IPS DF 4.7 (cell line): ENCODE data around the gene SAMD14.

Source experiments
- DNase-seq: peaks from one replicate; pipeline ENCODE4 v3.0.0-alpha.2; 2013; ENCODE audit warnings: low spot score; ENCODE audit errors: extremely low read depth

The SAMD14 gene

DNA sequence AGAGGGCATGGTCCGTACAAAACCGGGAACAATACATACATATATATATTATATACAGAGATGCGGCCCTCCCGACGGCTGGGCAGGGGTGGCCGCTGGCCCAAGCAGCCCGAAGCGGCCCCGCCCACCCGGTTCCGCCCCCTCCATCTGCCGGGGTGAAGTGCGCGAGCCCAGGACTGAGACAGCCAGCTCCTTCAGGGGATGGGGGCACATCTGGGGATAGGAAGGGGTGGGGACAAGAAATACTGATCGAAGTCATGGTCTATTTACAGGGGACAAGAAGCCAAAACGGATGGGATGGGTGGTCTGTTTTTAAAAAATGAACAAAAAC, 3.8 kb upstream of the SAMD14 start:
- DNase-seq = no peak

- no peak for DNase-seq
Observed at GRCh38 chr17:50133028-50133768, 3.2 kb upstream of the SAMD14 start.

- DNase-seq = no peak
Observed at GRCh38 chr17:50132104-50132794, 2.3 kb upstream of the SAMD14 start.

DNA sequence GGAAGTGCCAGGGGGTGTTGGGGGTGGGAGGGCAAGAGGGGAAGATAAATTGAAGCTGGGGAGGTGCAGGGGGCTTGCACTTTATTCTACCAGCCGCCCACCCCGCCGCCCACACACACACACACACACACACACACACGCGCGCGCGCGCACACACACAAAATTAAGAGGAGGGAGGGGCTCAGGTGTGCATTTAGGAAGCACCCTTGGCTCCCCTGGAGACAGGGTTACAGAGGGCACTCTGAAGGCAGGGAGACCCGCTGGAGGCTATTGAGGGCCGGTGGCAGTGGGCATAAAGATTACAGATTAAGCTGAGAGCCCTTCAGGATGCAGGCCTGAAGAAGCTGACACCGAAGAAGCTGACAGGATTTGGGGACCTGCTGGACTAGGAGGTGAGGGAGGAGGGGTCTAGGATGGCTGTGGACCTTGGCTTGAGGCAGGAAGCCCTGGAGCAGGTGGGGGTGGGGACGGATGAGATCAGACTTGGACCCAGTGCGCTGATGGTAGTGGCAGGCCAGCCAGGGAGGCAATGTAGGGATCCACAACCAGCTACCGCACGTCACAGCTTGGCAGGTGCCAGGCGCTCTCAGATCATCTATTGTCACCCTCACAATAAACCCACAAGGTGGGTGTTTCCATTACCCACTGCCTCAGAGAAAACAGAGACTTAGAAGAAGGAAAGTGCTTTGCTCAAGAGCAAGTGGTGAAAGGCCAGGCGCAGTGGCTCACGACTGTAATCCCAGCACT, 772 bp upstream of the SAMD14 start:
- DNase-seq = no peak

- DNase-seq = no peak
Observed at GRCh38 chr17:50129353-50129727, 620 bp downstream of the SAMD14 start.

- DNase-seq = no peak
Observed at GRCh38 chr17:50128441-50129352, 1.3 kb downstream of the SAMD14 start.

- DNase-seq = no peak
Observed at GRCh38 chr17:50127697-50128361, 2.1 kb downstream of the SAMD14 start.

DNA sequence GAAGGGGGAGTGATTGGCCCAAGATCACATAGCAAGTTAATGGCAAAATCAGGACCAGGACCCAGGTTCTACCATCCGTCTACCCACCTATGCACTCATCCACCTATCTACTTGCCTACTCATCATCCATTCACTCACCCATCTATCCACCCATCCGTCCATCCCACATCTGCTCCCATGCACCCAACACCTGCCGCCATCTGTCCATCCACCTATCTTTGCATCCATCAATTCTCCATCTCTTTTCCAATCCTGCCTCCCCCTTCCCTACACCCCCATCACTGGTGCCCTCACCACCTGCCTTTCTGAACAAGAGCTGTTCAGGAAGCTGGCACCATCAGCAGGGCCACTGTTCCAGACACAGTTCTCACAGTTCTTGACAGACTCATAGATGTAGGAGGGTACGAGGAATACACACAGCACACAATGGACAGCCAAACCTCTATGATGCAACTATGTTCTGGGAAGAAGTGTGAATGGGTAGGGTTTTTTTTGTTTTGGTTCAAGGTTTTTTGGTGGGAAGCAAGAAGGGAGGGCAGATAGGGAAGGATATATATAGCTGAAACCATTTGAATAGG, 4.5 kb downstream of the SAMD14 start:
- no peak for DNase-seq

GRCh38 chr17:50123649-50124349, 6.2 kb downstream of the SAMD14 start:
- no peak for DNase-seq

DNA sequence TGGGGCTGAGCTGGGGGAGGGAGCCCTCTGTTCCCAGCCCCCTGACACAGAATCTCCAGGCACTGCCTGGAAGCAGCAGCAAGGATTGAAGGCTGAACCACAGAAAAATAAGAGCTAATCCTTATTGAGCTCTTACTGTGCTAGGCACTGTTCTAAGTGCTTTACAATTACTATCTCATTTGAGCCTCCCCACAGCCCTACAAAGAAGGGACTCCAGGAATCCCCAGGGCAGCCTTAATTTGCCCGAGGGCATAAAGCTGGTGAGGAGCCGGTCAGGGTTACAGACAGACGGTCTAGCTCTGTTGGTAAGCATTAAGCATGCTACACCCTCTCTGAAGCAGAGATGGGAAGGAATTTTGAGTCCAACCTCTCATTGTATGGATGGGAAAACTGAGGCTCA, 7.0 kb downstream of the SAMD14 start:
- DNase-seq = no peak

DNA sequence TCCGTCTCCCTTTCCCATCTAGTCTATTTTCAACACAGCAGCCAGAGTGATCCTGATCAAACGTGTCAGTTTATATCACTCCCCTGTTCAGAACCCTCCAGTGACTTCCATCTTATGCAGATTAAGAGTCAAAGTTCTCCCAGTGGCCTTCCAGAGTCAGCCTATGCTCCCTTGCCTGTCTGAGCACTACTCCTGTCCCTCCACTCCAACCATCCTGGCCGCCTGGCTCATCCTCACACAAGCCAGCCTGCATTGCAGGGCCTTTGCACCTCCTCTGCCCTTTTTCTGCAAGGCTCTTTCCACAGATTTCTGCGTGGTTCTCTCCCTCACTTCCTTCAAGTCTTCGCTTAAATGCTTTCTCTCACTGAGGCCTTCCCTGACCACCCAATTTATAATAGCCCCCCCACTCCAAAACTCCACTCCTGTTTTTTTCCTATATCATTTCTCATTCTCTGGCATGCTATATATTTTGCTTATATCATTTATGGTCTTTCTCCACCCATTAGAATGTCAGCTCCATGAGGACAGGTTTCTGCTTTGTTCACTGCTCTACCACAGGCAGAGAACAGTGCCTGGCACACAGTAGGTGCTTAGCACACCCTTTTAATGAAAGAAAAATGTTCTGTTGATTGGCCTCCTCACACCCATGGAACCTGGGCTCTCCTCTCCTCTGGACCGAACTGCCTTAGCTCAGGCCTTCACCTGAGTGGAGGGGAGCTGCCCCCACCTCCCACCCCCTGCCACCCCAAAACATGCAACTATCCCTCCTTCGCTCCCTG, 9.3 kb downstream of the SAMD14 start:
- DNase-seq = no peak

- no peak for DNase-seq
Observed at GRCh38 chr17:50118828-50119218, 11.1 kb downstream of the SAMD14 start.

- no peak for DNase-seq
Observed at GRCh38 chr17:50118076-50118827, 11.7 kb downstream of the SAMD14 start.

- DNase-seq = no peak
Observed at GRCh38 chr17:50117202-50118051, 12.5 kb downstream of the SAMD14 start.

GRCh38 chr17:50115756-50116155, 14.2 kb downstream of the SAMD14 start:
- DNase-seq = no peak

- no peak for DNase-seq
Observed at GRCh38 chr17:50114849-50115357, 15.1 kb downstream of the SAMD14 start.

DNA sequence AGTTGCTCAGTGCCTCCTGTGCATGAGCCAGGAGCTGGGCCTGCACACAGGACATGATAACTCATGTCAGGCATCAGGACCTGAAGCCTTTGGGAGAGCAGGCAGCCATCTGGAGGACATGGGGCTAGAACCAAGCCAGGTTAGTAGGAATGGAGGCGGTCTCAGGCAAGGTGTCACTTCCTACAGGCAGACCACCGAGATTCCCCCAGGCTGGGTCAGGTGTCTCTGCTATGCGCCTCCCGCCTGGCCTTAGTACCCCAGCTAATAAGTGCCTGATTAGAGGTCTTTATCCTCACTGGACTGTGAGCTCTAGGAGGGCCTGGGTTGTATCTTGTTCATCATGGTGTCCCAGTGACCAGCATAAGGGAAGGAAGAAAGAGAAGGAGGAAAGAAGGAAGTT, 15.6 kb downstream of the SAMD14 start:
- no peak for DNase-seq
